GM12878 (cell line): Measurements from ENCODE around the gene CCDC170. TPM values are rescaled to one million over a fixed set of nuclear protein-coding genes. Genes with fewer than 3 reads are reported as not detected.
"Not testable (repeated sequence)": the region's sequence is repeated elsewhere in the genome, so short reads cannot be mapped to it uniquely, and the experiment has no call there.

Experiments used
- ATAC-seq: fragments of 200-7000 bp; cut with Tn5 transposase; 3 replicates; pipeline ENCODE4 v1.9.1; 2020; ENCODE audit warnings: mild to moderate bottlenecking, moderate library complexity
- BruUV-seq: library from RNA; stranded (reverse); fragments of 400-500 nt; replicated peaks from 2 replicates; lab custom pipeline; 2021; lab: Mats Ljungman, UMichigan
- CTCF ChIA-PET: fragments of 300-600 bp; sonication (Branson Sonifier 250); formaldehyde crosslinking; extraction: SDS; loops from one replicate; lab custom pipeline; 2021; ENCODE audit warnings: inconsistent platforms; lab: Yijun Ruan, JAX
- POLR2A ChIA-PET: fragments of 350-600 bp; formaldehyde crosslinking; extraction: SDS; loops from one replicate; lab custom pipeline; 2021; ENCODE audit warnings: inconsistent platforms; lab: Charles Lee
- RAD21 ChIA-PET: fragments of 300-600 bp; sonication (Branson Sonifier 250); formaldehyde crosslinking; loops from one replicate; lab custom pipeline; 2023; ENCODE audit warnings: antibody characterized with exemption; ENCODE audit not compliant: unreplicated experiment; lab: Charles Lee
- SMC1A ChIA-PET: fragments of 300-600 bp; sonication (Branson Sonifier 250); formaldehyde crosslinking; loops from one replicate; lab custom pipeline; 2023; ENCODE audit not compliant: unreplicated experiment, uncharacterized antibody; lab: Charles Lee
- DNase-seq: peaks from one replicate; pipeline ENCODE4 v3.0.0-alpha.2; 2011; ENCODE audit warnings: low read depth, low spot score
- FAIRE-seq: peaks from 3 replicates; lab custom pipeline; 2011; peaks lifted over from hg19 to GRCh38; lab: Jason Lieb, UNC
- H2AFZ ChIP-seq: 2 replicates; pipeline ENCODE4 v1.6.0; 2011; ENCODE audit warnings: low read depth, low read length, control low read depth; ENCODE audit not compliant: control insufficient read depth
- H3K27ac ChIP-seq: 2 replicates; pipeline ENCODE4 v1.5.1; 2011; ENCODE audit warnings: control low read depth; ENCODE audit not compliant: control insufficient read depth, insufficient read depth
- H3K27me3 ChIP-seq, 2 experiments: replicated peaks in 1 of 2; 2 replicates each; pipeline versions ENCODE4 v1.6.0 to v1.6.1; 2011; ENCODE audit warnings: low read length in 1 of 2; ENCODE audit not compliant: control insufficient read depth in 2 of 2, insufficient read depth in 2 of 2
- H3K36me3 ChIP-seq, 2 experiments: 2 replicates each; pipeline ENCODE4 v1.5.1; 2011; ENCODE audit warnings: low read length in 1 of 2; ENCODE audit not compliant: control insufficient read depth in 2 of 2, insufficient read depth in 2 of 2
- H3K4me1 ChIP-seq: 2 replicates; pipeline ENCODE4 v1.6.1; 2011; ENCODE audit warnings: mild to moderate bottlenecking, low read length, moderate library complexity, mixed read lengths; ENCODE audit not compliant: control insufficient read depth, insufficient read depth
- H3K4me2 ChIP-seq: 2 replicates; pipeline ENCODE4 v1.6.0; 2011; ENCODE audit warnings: control low read depth; ENCODE audit not compliant: control insufficient read depth, insufficient read depth
- H3K4me3 ChIP-seq: fragments of 200-600 bp; sonication (generic); 2 replicates; pipeline ENCODE4 v1.5.1; 2016
- H3K79me2 ChIP-seq: 2 replicates; pipeline ENCODE4 v1.6.0; 2011; ENCODE audit warnings: low read length; ENCODE audit not compliant: control insufficient read depth, insufficient read depth
- H3K9ac ChIP-seq: 2 replicates; pipeline ENCODE4 v1.8.0; 2011; ENCODE audit warnings: low read length, control low read depth, mixed read lengths; ENCODE audit not compliant: control insufficient read depth, insufficient read depth
- H3K9me3 ChIP-seq: replicated peaks from 3 replicates; pipeline ENCODE4 v1.5.1; 2011; ENCODE audit warnings: mild to moderate bottlenecking, low read length; ENCODE audit not compliant: control insufficient read depth, insufficient read depth
- H4K20me1 ChIP-seq: 2 replicates; pipeline ENCODE4 v1.6.0; 2011; ENCODE audit not compliant: control insufficient read depth, insufficient read depth
- CHD2 ChIP-seq: IDR thresholded peaks from 2 replicates; pipeline ENCODE4 v1.6.1; 2011; ENCODE audit warnings: low read depth, low read length, improper control_type of control experiment, borderline replicate concordance
- FOS ChIP-seq: IDR thresholded peaks from 3 replicates; pipeline ENCODE4 v1.6.1; 2011; ENCODE audit warnings: borderline replicate concordance; ENCODE audit not compliant: insufficient read length; ENCODE audit errors: extremely low read depth
- IRF5 ChIP-seq: fragments of 450-650 bp; IDR thresholded peaks from 2 replicates; pipeline ENCODE4 v1.6.1; 2017; ENCODE audit warnings: borderline replicate concordance
- NR2C2 ChIP-seq: IDR thresholded peaks from 2 replicates; pipeline ENCODE4 v1.6.1; 2011; ENCODE audit warnings: borderline replicate concordance, low read depth; ENCODE audit not compliant: control insufficient read depth, insufficient read length
- RELB ChIP-seq: fragments of 450-650 bp; IDR thresholded peaks from 2 replicates; pipeline ENCODE4 v1.6.1; 2017; ENCODE audit warnings: low read depth, mild to moderate bottlenecking, moderate library complexity
- ZBED1 ChIP-seq: IDR thresholded peaks from 2 replicates; pipeline ENCODE4 v1.6.1; 2016; ENCODE audit warnings: borderline replicate concordance
- ZBTB33 ChIP-seq: fragments of 450-650 bp; IDR thresholded peaks from 2 replicates; pipeline ENCODE4 v1.6.1; 2017; ENCODE audit warnings: mild to moderate bottlenecking
- WGBS: methylation state at CpG from one replicate; pipeline ENCODE4 v1.1.6; 2016; ENCODE audit warnings: low lambda C conversion rate; ENCODE audit not compliant: insufficient replicate concordance, insufficient coverage; ENCODE audit errors: missing lambda C conversion rate; 5-methylcytosine and 5-hydroxymethylcytosine counted together
- in situ Hi-C: fragments of 300-500 bp; cut with MboI; formaldehyde crosslinking; loops from 9 replicates; pipeline ENCODE4 v1.14.3; 2018; ENCODE audit warnings: mixed read lengths
- intact Hi-C: fragments of 100-400 bp; cut with micrococcal nuclease; formaldehyde crosslinking; loops from one replicate; pipeline ENCODE4 v1.14.2; 2022; ENCODE audit not compliant: unreplicated experiment
- polyA plus RNA-seq, 11 experiments: library from polyadenylated mRNA; depleted of rRNA in 4 of 11; unstranded in 6 of 11; stranded (reverse) in 5 of 11; fragments of >200 nt; fragmentation: Nextera tagmentation in 4 of 11; fragmentation: Illumina TruSeq in 1 of 11; extraction: Ambion mirVana in 4 of 11; extraction: Trizol in 1 of 11; gene quantifications; 1 replicate in 1 of 11; 2 replicates in 10 of 11; pipeline versions ENCODE4 v1.2.1 to v1.2.3, GENCODE V29; 2011 to 2016; ENCODE audit warnings: inconsistent platforms in 2 of 11, missing spikeins in 2 of 11, low read depth in 1 of 11
- total RNA-seq, 4 experiments: library from RNA; depleted of rRNA in 3 of 4; stranded (reverse); fragments of >200 nt in 3 of 4; fragmentation: Illumina TruSeq in 1 of 4; extraction: Trizol in 1 of 4; gene quantifications; 2 replicates each; pipeline versions ENCODE4 v1.2.1 to v1.2.3, GENCODE V29; 2013 to 2021

CCDC170 gene
- total and polyA plus RNA-seq, 10 of the 15 experiments (the other 5 are each of a cell fraction or from before 2014, with no cell fraction given): not detected

- no peak for TF ChIP-seq ZBTB33
- no peak for TF ChIP-seq ZBED1
- no peak for TF ChIP-seq IRF5
- no peak for TF ChIP-seq NR2C2
- TF ChIP-seq RELB: no peak
- no peak for TF ChIP-seq FOS
- TF ChIP-seq CHD2: no peak
These were observed 20.3 kb downstream of the CCDC170 start (continued) for GRCh38 chr6:151514000-151514730.

- in situ Hi-C loops, SMC1A ChIA-PET: not testable (repeated sequence)
These were observed 25.2 kb downstream of the CCDC170 start for GRCh38 chr6:151518992-151519391.

More at GRCh38 chr6:151518992-151519391, 25.2 kb downstream of the CCDC170 start:
- H3K36me3 ChIP-seq, H3K9me3 ChIP-seq, H3K79me2 ChIP-seq, POLR2A ChIA-PET, H3K4me2 ChIP-seq, FAIRE-seq, H3K4me3 ChIP-seq, ATAC-seq, intact Hi-C loops, RAD21 ChIA-PET, H3K27ac ChIP-seq, H2AFZ ChIP-seq, BruUV-seq, H4K20me1 ChIP-seq, CTCF ChIA-PET, H3K4me1 ChIP-seq, H3K27me3 ChIP-seq, DNase-seq, H3K9ac ChIP-seq: not testable (repeated sequence)
- 36% methylated on average over 5 of the region's 5 CpGs for WGBS
